ENCODE results near the gene CCDC107.

DNA sequence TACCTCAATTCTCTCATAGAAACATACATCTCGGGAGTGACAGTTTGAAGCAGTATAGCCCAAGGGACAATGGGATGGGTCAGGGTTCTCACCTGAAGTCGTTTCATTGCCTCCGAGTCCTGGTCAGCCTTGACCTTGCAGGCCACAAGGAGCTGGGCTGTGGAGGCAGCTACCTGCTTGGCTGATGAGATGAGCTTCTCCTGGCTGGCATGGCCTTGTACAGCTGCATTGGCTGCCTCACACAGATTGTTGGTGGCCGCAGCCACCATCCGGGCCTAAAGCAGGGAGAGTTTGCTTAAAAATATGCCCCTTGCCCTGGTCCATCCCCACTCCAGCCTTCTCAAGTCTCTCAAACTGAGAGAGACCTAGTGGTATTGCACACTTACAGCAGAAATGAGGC, 40.1 kb downstream of the CCDC107 start:
- TF ChIP-seq POLR2A (IDR thresholded peaks at IDR 0.05; ENCODE audit: low read length) (no peak), TP53 (CRISPR knock-in tag; IDR thresholded peaks at IDR 0.05) (no peak), FOSL2 (IDR thresholded peaks at IDR 0.05) (no peak), FOSL2 (CRISPR knock-in tag; IDR thresholded peaks at IDR 0.05) (no peak), NFE2L2 (conservative IDR thresholded peaks at IDR 0.05; ENCODE audit: low read length) (no peak)
- TF ChIP-seq, protein P1, sequence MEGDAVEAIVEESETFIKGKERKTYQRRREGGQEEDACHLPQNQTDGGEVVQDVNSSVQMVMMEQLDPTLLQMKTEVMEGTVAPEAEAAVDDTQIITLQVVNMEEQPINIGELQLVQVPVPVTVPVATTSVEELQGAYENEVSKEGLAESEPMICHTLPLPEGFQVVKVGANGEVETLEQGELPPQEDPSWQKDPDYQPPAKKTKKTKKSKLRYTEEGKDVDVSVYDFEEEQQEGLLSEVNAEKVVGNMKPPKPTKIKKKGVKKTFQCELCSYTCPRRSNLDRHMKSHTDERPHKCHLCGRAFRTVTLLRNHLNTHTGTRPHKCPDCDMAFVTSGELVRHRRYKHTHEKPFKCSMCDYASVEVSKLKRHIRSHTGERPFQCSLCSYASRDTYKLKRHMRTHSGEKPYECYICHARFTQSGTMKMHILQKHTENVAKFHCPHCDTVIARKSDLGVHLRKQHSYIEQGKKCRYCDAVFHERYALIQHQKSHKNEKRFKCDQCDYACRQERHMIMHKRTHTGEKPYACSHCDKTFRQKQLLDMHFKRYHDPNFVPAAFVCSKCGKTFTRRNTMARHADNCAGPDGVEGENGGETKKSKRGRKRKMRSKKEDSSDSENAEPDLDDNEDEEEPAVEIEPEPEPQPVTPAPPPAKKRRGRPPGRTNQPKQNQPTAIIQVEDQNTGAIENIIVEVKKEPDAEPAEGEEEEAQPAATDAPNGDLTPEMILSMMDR (IDR thresholded peaks at IDR 0.05), result no peak
- TF ChIP-seq, protein P2, sequence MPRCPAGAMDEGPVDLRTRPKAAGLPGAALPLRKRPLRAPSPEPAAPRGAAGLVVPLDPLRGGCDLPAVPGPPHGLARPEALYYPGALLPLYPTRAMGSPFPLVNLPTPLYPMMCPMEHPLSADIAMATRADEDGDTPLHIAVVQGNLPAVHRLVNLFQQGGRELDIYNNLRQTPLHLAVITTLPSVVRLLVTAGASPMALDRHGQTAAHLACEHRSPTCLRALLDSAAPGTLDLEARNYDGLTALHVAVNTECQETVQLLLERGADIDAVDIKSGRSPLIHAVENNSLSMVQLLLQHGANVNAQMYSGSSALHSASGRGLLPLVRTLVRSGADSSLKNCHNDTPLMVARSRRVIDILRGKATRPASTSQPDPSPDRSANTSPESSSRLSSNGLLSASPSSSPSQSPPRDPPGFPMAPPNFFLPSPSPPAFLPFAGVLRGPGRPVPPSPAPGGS (IDR thresholded peaks at IDR 0.05), result no peak
- TF ChIP-seq, protein P3, sequence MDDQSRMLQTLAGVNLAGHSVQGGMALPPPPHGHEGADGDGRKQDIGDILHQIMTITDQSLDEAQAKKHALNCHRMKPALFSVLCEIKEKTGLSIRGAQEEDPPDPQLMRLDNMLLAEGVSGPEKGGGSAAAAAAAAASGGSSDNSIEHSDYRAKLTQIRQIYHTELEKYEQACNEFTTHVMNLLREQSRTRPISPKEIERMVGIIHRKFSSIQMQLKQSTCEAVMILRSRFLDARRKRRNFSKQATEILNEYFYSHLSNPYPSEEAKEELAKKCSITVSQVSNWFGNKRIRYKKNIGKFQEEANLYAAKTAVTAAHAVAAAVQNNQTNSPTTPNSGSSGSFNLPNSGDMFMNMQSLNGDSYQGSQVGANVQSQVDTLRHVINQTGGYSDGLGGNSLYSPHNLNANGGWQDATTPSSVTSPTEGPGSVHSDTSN (IDR thresholded peaks at IDR 0.05), result no peak

Measured in A549 (cell line).